ENCODE results near the gene TNFRSF8. TPM values are rescaled to one million over a fixed set of nuclear protein-coding genes. Genes with fewer than 3 reads are reported as not detected.

TNFRSF8 gene
- total RNA-seq, 2 experiments from 2014 or later: 1.5 to 1.8 TPM

DNA sequence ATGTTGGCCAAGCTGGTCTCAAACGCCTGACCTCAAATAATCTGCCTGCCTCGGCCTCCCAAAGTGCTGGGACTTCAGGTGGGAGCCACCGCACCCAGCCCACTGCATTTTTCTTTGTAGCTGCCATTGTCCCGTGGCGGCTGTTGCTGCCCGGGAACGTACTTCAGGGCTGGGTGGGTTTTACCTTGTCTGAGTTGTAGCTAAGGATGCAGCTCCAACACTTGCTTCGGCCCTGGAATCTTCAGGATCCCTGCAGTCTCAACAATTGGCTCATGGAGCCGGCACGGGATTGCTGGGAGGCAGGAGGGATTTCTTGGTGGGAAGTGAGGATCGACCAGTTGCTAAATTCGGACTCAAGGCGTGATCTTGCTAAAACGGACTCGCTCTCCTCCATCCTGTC lies 10.7 kb downstream of the TNFRSF8 start:
- H3K27ac Mint-ChIP-seq: no peak overlapping the region
- no peak for DNase-seq
- ATAC-seq: no peak
- no peaks in the 10 kb centered on the region for H3K36me3 Mint-ChIP-seq (ENCODE audit: low read depth)
- peaks cover 11% of the 10 kb centered on the region for H3K4me1 Mint-ChIP-seq (ENCODE audit: low read depth)
- intact Hi-C loops (cut with micrococcal nuclease): no loop called here
- H3K9me3 Mint-ChIP-seq: no peaks in the 10 kb centered on the region
- no peak overlapping the region for H3K4me3 Mint-ChIP-seq
- ChIA-PET CTCF (interaction anchor here (1.2 to 1.3 kb wide), 2 partner anchors 26 to 34 kb away, joined by 3 to 4 read pairs; no protein-coding TSS in a partner anchor), POLR2A (no interaction called here)
- TF ChIP-seq, protein P1, sequence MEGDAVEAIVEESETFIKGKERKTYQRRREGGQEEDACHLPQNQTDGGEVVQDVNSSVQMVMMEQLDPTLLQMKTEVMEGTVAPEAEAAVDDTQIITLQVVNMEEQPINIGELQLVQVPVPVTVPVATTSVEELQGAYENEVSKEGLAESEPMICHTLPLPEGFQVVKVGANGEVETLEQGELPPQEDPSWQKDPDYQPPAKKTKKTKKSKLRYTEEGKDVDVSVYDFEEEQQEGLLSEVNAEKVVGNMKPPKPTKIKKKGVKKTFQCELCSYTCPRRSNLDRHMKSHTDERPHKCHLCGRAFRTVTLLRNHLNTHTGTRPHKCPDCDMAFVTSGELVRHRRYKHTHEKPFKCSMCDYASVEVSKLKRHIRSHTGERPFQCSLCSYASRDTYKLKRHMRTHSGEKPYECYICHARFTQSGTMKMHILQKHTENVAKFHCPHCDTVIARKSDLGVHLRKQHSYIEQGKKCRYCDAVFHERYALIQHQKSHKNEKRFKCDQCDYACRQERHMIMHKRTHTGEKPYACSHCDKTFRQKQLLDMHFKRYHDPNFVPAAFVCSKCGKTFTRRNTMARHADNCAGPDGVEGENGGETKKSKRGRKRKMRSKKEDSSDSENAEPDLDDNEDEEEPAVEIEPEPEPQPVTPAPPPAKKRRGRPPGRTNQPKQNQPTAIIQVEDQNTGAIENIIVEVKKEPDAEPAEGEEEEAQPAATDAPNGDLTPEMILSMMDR (IDR thresholded peaks at IDR 0.05): no peak
- peaks cover 19% of the 10 kb centered on the region for H3K27me3 Mint-ChIP-seq

GRCh38 chr1:12075195-12076114 lies 12.4 kb downstream of the TNFRSF8 start:
- POLR2A ChIA-PET: interaction anchor here (0.6 to 1.3 kb wide), 2 partner anchors 127 to 165 kb away, joined by 3 to 4 read pairs; no protein-coding TSS in a partner anchor
- no peak overlapping the region for H3K27ac Mint-ChIP-seq
- CTCF ChIA-PET: interaction anchor here (1.3 to 1.6 kb wide), 3 partner anchors 36 to 134 kb away, joined by 3 read pairs; no protein-coding TSS in a partner anchor

GRCh38 chr1:12076425-12077005 lies 13.4 kb downstream of the TNFRSF8 start:
- H3K4me1 Mint-ChIP-seq (ENCODE audit: low read depth): peaks cover 11% of the 10 kb centered on the region
- no peaks in the 10 kb centered on the region for H3K9me3 Mint-ChIP-seq
- intact Hi-C loops (cut with micrococcal nuclease): no loop called here
- CTCF ChIA-PET: interaction anchor here (1.6 kb wide), 1 partner anchor 133 kb away, joined by 3 read pairs; no protein-coding TSS in a partner anchor
- H3K36me3 Mint-ChIP-seq (ENCODE audit: low read depth): peaks cover under 1% of the 10 kb centered on the region
- ATAC-seq: no peak
- peaks cover 5% of the 10 kb centered on the region for H3K27me3 Mint-ChIP-seq
- POLR2A ChIA-PET: interaction anchor here (1.3 kb wide), 1 partner anchor 168 kb away, joined by 4 read pairs; no protein-coding TSS in a partner anchor
- TF ChIP-seq, protein P1 (IDR thresholded peaks at IDR 0.05): no peak
- no peak overlapping the region for H3K27ac Mint-ChIP-seq
- H3K4me3 Mint-ChIP-seq: no peak overlapping the region
- no peak for DNase-seq

More at GRCh38 chr1:12075195-12076114, 12.4 kb downstream of the TNFRSF8 start:
- H3K4me1 Mint-ChIP-seq (ENCODE audit: low read depth): peaks cover 10% of the 10 kb centered on the region
- no peaks in the 10 kb centered on the region for H3K9me3 Mint-ChIP-seq
- intact Hi-C loops (cut with micrococcal nuclease): no loop called here
- H3K4me3 Mint-ChIP-seq: no peak overlapping the region
- H3K27me3 Mint-ChIP-seq: peaks cover 11% of the 10 kb centered on the region
- ATAC-seq (no peak), DNase-seq (no peak)
- TF ChIP-seq, protein P1 (IDR thresholded peaks at IDR 0.05): no peak
- no peaks in the 10 kb centered on the region for H3K36me3 Mint-ChIP-seq (ENCODE audit: low read depth)

DNA sequence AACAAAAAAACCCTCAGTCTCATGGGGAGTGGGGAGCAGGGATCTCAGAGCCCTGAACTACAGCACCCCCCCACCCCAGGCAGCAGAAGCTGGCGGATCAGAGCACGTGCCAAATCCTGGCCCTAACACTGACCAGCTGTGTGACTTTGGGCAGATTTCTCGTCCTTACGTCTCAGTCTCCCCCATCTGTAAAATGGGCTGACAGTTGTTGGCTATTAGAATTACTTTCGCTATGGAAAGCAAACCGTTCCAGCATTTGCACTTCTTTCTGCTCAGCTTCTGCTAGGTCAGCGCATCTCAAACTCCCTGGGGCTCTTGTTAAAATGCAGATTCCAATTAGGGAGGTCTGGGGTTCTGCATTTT lies 15.5 kb downstream of the TNFRSF8 start:
- peaks cover 22% of the 10 kb centered on the region for H3K4me1 Mint-ChIP-seq (ENCODE audit: low read depth)
- H3K27ac Mint-ChIP-seq: no peak overlapping the region
- peaks cover 6% of the 10 kb centered on the region for H3K36me3 Mint-ChIP-seq (ENCODE audit: low read depth)
- TF ChIP-seq, protein P1 (IDR thresholded peaks at IDR 0.05): no peak
- ChIA-PET POLR2A (interaction anchor here (1.3 to 3.8 kb wide), 2 partner anchors 57 to 170 kb away, joined by 3 to 32 read pairs; no protein-coding TSS in a partner anchor), CTCF (interaction anchor here (0.7 to 3.1 kb wide), 11 partner anchors 10 to 156 kb away, joined by 3 to 21 read pairs (median 5); no protein-coding TSS in a partner anchor)
- H3K4me3 Mint-ChIP-seq: no peak overlapping the region
- H3K27me3 Mint-ChIP-seq: peaks cover 2% of the 10 kb centered on the region
- DNase-seq (no peak), ATAC-seq (no peak)
- H3K9me3 Mint-ChIP-seq: peaks cover 15% of the 10 kb centered on the region
- intact Hi-C loops (cut with micrococcal nuclease): no loop called here
